C4-2B (cell line): ENCODE data around the gene ATRX.

Source experiments
- H3K27ac ChIP-seq: fragments of 450-650 bp; 2 replicates; pipeline ENCODE4 v1.5.1; 2017
- ZFX ChIP-seq: fragments of 450-650 bp; IDR thresholded peaks from 2 replicates; pipeline ENCODE4 v1.6.1; 2017
- TF ChIP-seq, protein P1 (sequence below): fragments of 450-650 bp; conservative IDR thresholded peaks from 2 replicates; pipeline ENCODE4 v1.5.1; 2017; ENCODE audit warnings: mild to moderate bottlenecking

The ATRX gene

DNA sequence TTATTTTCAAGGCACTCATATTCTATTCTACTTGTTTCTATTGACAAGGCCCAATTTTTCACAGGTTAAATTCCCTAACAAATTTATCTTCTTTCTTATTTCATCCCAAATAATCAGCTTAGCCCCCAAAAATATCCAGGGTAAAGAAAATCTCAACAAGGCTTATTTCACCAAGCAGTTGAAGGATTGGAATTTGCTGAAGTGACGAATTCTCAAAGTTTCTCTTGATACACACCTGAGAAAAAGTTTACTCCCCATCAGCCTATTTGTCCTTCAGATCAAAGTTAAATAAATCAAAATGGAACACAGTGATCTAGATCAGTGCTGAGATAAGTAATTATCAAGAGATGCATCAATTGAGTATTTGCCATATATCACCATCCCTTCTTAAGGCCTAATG lies 106.9 kb downstream of the ATRX start:
- no peak overlapping the region for H3K27ac ChIP-seq
- no peak for TF ChIP-seq ZFX
- TF ChIP-seq, protein P1, sequence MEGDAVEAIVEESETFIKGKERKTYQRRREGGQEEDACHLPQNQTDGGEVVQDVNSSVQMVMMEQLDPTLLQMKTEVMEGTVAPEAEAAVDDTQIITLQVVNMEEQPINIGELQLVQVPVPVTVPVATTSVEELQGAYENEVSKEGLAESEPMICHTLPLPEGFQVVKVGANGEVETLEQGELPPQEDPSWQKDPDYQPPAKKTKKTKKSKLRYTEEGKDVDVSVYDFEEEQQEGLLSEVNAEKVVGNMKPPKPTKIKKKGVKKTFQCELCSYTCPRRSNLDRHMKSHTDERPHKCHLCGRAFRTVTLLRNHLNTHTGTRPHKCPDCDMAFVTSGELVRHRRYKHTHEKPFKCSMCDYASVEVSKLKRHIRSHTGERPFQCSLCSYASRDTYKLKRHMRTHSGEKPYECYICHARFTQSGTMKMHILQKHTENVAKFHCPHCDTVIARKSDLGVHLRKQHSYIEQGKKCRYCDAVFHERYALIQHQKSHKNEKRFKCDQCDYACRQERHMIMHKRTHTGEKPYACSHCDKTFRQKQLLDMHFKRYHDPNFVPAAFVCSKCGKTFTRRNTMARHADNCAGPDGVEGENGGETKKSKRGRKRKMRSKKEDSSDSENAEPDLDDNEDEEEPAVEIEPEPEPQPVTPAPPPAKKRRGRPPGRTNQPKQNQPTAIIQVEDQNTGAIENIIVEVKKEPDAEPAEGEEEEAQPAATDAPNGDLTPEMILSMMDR = no peak

DNA sequence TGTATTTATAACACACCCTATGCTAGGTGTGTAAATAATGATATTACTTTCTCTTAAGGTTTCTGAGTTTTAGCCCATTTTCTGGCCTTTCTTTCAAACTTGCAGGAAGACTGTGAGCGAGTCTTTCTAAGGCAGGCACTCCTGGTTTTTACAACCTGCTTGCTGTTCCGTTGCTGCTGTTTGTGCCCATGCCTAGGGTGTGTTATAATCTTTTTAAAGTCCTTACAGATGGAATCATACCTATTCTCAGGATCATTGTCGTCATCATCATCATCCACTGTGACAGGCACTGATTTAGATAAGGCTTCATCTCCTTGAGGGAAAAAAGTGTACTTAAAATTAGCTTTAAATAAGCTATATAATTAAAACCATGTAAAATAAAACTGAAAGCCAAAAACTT lies 110.0 kb downstream of the ATRX start:
- TF ChIP-seq, protein P1 = no peak
- TF ChIP-seq ZFX = no peak
- no peak overlapping the region for H3K27ac ChIP-seq

DNA sequence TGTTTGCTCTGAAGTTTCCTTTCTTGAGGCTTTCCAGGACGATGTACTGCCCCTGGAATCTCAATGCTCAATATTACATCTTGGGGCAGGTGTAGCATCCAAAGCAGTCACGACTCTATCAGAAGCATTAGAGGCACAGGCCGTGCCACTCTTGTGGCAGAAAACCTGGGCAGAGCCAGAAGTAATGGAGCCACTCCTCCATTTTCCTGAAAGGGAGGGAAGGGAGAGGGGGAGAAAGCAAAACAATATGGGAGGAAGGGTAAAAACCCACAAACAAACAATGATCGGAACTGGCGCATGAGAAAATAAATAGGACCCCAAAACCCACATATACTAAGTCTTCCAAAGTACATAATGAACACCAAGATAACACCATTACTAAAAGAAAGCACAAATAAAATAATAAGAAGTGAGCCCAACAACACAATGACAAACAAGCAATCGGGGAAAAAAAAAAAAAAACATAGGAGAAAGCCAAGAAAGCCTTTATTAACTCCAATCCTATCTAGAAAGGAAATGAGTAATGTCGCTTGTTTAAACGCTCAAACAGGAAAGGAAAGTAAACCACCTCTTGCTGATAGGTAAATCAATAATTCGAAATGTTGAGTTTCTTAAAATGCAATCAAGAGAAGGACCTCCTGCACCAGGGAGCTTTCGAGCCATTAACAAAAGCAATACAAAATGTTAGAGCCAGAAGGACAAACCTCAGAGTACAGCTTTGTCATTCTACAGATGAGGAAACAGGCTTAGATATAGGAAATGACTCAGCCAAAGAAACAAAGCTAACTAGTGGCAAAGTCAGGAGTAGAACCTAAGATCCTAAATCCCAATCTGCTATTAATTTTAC lies 117.4 kb downstream of the ATRX start:
- TF ChIP-seq, protein P1 = no peak
- no peak for TF ChIP-seq ZFX
- no peak overlapping the region for H3K27ac ChIP-seq

DNA sequence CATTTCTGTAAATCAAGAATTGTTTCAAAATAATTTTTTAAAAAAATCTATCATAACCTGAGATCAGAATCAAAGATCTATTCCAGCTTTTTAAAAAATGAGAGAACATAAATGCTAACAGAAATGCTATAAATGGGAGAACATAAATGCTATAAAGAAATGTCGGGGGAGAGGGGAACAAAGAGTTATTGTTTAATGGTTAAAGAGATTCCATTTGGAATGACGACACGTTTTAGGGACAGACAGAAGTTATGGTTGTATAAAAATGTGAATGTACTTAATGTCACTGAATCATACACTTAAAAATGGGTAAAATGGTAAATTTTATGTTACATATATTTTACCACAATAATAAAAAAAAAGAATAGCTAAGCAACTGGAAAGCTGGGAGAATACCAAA lies 127.1 kb downstream of the ATRX start:
- no peak overlapping the region for H3K27ac ChIP-seq
- no peak for TF ChIP-seq ZFX
- TF ChIP-seq, protein P1 = no peak

DNA sequence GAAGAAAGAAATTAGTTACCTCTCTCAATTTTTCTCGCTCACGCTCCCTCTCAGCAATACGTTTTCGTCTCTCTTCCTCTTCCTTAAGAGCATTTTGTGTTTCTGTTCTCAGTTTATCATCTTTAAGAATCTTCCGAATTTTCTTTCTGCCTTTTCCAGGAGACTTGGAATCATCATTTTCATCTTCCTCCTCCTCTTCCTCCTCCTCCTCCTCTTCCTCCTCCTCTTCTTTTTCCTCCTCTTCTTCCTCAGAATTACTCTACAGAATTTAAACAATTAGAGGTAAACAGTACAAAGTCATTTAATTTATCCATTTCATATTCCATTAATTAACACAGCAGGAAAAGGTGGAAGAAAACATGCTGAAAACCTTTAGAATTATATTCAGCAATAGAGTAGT lies 133.9 kb downstream of the ATRX start:
- no peak overlapping the region for H3K27ac ChIP-seq
- no peak for TF ChIP-seq ZFX
- TF ChIP-seq, protein P1 = no peak

DNA sequence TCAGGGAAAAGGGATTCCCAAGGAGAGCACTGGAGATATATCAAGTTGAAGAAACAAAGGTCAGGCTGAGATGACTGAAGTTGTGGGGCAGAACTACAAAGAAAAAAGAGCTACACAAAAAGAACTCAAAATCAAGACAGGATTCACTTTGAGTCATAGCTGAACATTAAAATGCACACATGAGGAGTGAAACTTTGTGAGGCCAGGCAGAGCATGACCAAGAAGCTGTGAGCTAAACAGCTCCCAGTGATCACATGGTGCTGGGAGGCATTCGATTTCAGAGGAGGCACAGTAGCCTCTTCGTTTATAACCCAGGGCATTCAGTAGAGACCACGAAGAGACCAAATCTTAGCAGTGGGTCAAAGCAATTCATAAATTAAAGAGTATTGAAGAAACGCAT lies 145.3 kb downstream of the ATRX start:
- H3K27ac ChIP-seq = no peak overlapping the region
- TF ChIP-seq, protein P1 = no peak
- no peak for TF ChIP-seq ZFX

DNA sequence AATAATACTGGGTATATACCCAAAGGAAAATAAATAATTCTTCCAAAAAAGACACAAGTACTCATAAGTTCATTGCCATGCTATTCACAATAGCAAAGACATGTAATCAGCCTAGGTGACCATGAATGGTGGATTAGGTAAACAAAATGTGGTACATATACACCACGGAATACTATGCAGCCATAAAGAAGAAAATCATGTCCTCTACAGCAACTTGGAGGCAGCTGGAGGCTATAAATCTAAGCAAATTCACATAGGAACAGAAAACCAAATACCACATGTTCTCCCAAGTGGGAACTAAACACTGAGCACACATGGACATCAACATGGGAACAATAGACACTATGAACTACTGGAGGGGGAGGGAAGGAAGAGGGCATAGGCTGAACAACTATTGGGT lies 146.2 kb downstream of the ATRX start:
- H3K27ac ChIP-seq = no peak overlapping the region
- no peak for TF ChIP-seq ZFX
- TF ChIP-seq, protein P1 = no peak
